Skeletal muscle satellite cell (primary cell): ENCODE results near the gene TTC39C. TPM values are rescaled to one million over a fixed set of nuclear protein-coding genes. Genes with fewer than 3 reads are reported as not detected.

Experiments used
- H3K27me3 ChIP-seq: 2 replicates; pipeline ENCODE4 v1.7.0; 2013; ENCODE audit warnings: low read length; ENCODE audit not compliant: control insufficient read depth, insufficient read depth
- H3K36me3 ChIP-seq: 2 replicates; pipeline ENCODE4 v1.7.0; 2013; ENCODE audit warnings: mild to moderate bottlenecking, control low read depth, low read length; ENCODE audit not compliant: insufficient read depth
- H3K4me1 ChIP-seq: 2 replicates; pipeline ENCODE4 v1.7.0; 2013; ENCODE audit warnings: low read length; ENCODE audit not compliant: control insufficient read depth, insufficient read depth
- H3K4me2 ChIP-seq: 2 replicates; pipeline ENCODE4 v1.7.0; 2013; ENCODE audit warnings: mild to moderate bottlenecking, low read length
- H3K4me3 ChIP-seq: 2 replicates; pipeline ENCODE4 v1.7.0; 2013; ENCODE audit warnings: low read length
- H3K9ac ChIP-seq: 2 replicates; pipeline ENCODE4 v1.7.0; 2013; ENCODE audit warnings: mild to moderate bottlenecking, low read depth, low read length, moderate library complexity
- H3K9me3 ChIP-seq: replicated peaks from 2 replicates; pipeline ENCODE4 v1.7.0; 2013; ENCODE audit warnings: mild to moderate bottlenecking, control low read depth, low read length
- small RNA-seq: library from RNA; depleted of rRNA; stranded (forward); fragments of <200 nt; gene quantifications from one replicate; pipeline ENCODE3, GENCODE V24; 2012

Gene TTC39C

GRCh38 chr18:24168496-24168895 is 153.9 kb downstream of the TTC39C start:
- H3K36me3 ChIP-seq, result peaks cover 20% of the 10 kb centered on the region
- H3K4me3 ChIP-seq, result no peak overlapping the region
- no peak overlapping the region for H3K4me2 ChIP-seq
- H3K9ac ChIP-seq, result no peak overlapping the region
- no peaks in the 10 kb centered on the region for H3K27me3 ChIP-seq
- H3K4me1 ChIP-seq, result no peaks in the 10 kb centered on the region
- H3K9me3 ChIP-seq, result no peaks in the 10 kb centered on the region

- H3K4me3 ChIP-seq, result no peak overlapping the region
- H3K27me3 ChIP-seq, result no peaks in the 10 kb centered on the region
- no peaks in the 10 kb centered on the region for H3K4me1 ChIP-seq
- peaks cover 13% of the 10 kb centered on the region for H3K36me3 ChIP-seq
- no peaks in the 10 kb centered on the region for H3K9me3 ChIP-seq
- H3K9ac ChIP-seq, result no peak overlapping the region
- H3K4me2 ChIP-seq, result no peak overlapping the region
These were observed 155.8 kb downstream of the TTC39C start for GRCh38 chr18:24170360-24170759.

GRCh38 chr18:24173997-24174396 is 159.4 kb downstream of the TTC39C start:
- no peaks in the 10 kb centered on the region for H3K4me1 ChIP-seq
- H3K9me3 ChIP-seq, result no peaks in the 10 kb centered on the region
- H3K4me3 ChIP-seq, result no peak overlapping the region
- no peak overlapping the region for H3K9ac ChIP-seq
- no peaks in the 10 kb centered on the region for H3K27me3 ChIP-seq
- H3K4me2 ChIP-seq, result no peak overlapping the region
- H3K36me3 ChIP-seq, result peaks cover 3% of the 10 kb centered on the region

GRCh38 chr18:24176727-24177416 is 162.3 kb downstream of the TTC39C start:
- Histone ChIP-seq H3K9ac (no peak overlapping the region), H3K9me3 (no peaks in the 10 kb centered on the region), H3K36me3 (no peaks in the 10 kb centered on the region), H3K4me1 (peaks cover 5% of the 10 kb centered on the region), H3K4me3 (no peak overlapping the region), H3K27me3 (no peaks in the 10 kb centered on the region), H3K4me2 (no peak overlapping the region)

GRCh38 chr18:24177499-24178133 is 163.1 kb downstream of the TTC39C start:
- Histone ChIP-seq H3K4me1 (peaks cover 11% of the 10 kb centered on the region), H3K36me3 (no peaks in the 10 kb centered on the region), H3K4me2 (no peak overlapping the region), H3K9ac (no peak overlapping the region), H3K27me3 (no peaks in the 10 kb centered on the region), H3K4me3 (no peak overlapping the region), H3K9me3 (no peaks in the 10 kb centered on the region)

GRCh38 chr18:24180048-24180447 is 165.5 kb downstream of the TTC39C start:
- peaks cover 11% of the 10 kb centered on the region for H3K4me1 ChIP-seq
- no peak overlapping the region for H3K4me2 ChIP-seq
- no peak overlapping the region for H3K9ac ChIP-seq
- no peaks in the 10 kb centered on the region for H3K27me3 ChIP-seq
- no peak overlapping the region for H3K4me3 ChIP-seq
- no peaks in the 10 kb centered on the region for H3K36me3 ChIP-seq
- H3K9me3 ChIP-seq, result no peaks in the 10 kb centered on the region

- Histone ChIP-seq H3K9ac (no peak overlapping the region), H3K4me3 (no peak overlapping the region), H3K36me3 (no peaks in the 10 kb centered on the region), H3K4me2 (no peak overlapping the region), H3K4me1 (peaks cover 16% of the 10 kb centered on the region), H3K27me3 (no peaks in the 10 kb centered on the region), H3K9me3 (no peaks in the 10 kb centered on the region)
These were observed 167.3 kb downstream of the TTC39C start for GRCh38 chr18:24181806-24182205.

Small RNAs within 50 kb of the gene (small RNA-seq; reads per million reads assigned to genes)
- gene RF00017 (not detected), gene RNA5SP452 (not detected), gene RNU5A-6P (not detected)
